OCI-LY7 (cell line): ENCODE measurements around the gene LRRN2. TPM values are rescaled to one million over a fixed set of nuclear protein-coding genes. Genes with fewer than 3 reads are reported as not detected.

Experiments used
- BruUV-seq: library from RNA; stranded (reverse); fragments of 400-500 nt; replicated peaks from 2 replicates; lab custom pipeline; 2021; lab: Mats Ljungman, UMichigan
- CTCF ChIA-PET: fragments of 300-600 bp; sonication (Branson Sonifier 250); formaldehyde crosslinking; loops from one replicate; lab custom pipeline; 2022; ENCODE audit warnings: antibody characterized with exemption; ENCODE audit not compliant: unreplicated experiment; lab: Charles Lee
- POLR2A ChIA-PET: fragments of 300-600 bp; sonication (Branson Sonifier 250); formaldehyde crosslinking; loops from one replicate; lab custom pipeline; 2022; ENCODE audit warnings: antibody characterized with exemption; lab: Charles Lee
- DNase-seq: peaks from one replicate; pipeline ENCODE4 v3.0.0-alpha.2; 2015; ENCODE audit warnings: low spot score
- H2AFZ ChIP-seq: fragments of 200-600 bp; sonication (generic), shearing (Covaris generic); 2 replicates; pipeline ENCODE4 v1.6.1; 2014; ENCODE audit warnings: mild to moderate bottlenecking, antibody characterized with exemption, low read length, moderate library complexity
- H3K27ac ChIP-seq: fragments of 200-600 bp; sonication (generic); 2 replicates; pipeline ENCODE4 v1.5.1; 2014; ENCODE audit warnings: mixed run types, low read depth, mild to moderate bottlenecking, moderate library complexity, low read length, inconsistent platforms; ENCODE audit not compliant: poor library complexity, severe bottlenecking
- H3K36me3 ChIP-seq: fragments of 200-600 bp; sonication (generic); 2 replicates; pipeline ENCODE4 v1.6.1; 2014; ENCODE audit warnings: mild to moderate bottlenecking, antibody characterized with exemption, low read length, moderate library complexity, mixed read lengths; ENCODE audit not compliant: insufficient read depth
- H3K4me1 ChIP-seq: fragments of 200-600 bp; sonication (generic); 2 replicates; pipeline ENCODE4 v1.5.1; 2014; ENCODE audit warnings: mild to moderate bottlenecking, low read length; ENCODE audit not compliant: insufficient read depth, poor library complexity, severe bottlenecking
- H3K4me2 ChIP-seq: fragments of 200-600 bp; sonication (generic); 2 replicates; pipeline ENCODE4 v1.6.1; 2014; ENCODE audit warnings: mild to moderate bottlenecking, low read length
- H3K4me3 ChIP-seq: fragments of 200-600 bp; sonication (generic); 2 replicates; pipeline ENCODE4 v1.5.1; 2014; ENCODE audit warnings: mild to moderate bottlenecking, low read depth, low read length; ENCODE audit not compliant: poor library complexity, severe bottlenecking
- H3K79me2 ChIP-seq: fragments of 200-600 bp; sonication (generic); 2 replicates; pipeline ENCODE4 v1.6.1; 2016; ENCODE audit warnings: low read depth, mild to moderate bottlenecking, low read length, moderate library complexity, mixed read lengths; ENCODE audit not compliant: insufficient read depth
- H3K9me2 ChIP-seq: fragments of 200-600 bp; sonication (generic); 2 replicates; pipeline ENCODE4 v1.6.1; 2016; ENCODE audit warnings: mild to moderate bottlenecking, low read length, mixed read lengths; ENCODE audit not compliant: insufficient read depth
- H3K9me3 ChIP-seq: fragments of 200-600 bp; sonication (generic); 2 replicates; pipeline ENCODE4 v1.6.1; 2014; ENCODE audit warnings: mild to moderate bottlenecking, mixed run types, low read length, mixed read lengths
- H4K20me1 ChIP-seq: fragments of 200-600 bp; sonication (generic); 2 replicates; pipeline ENCODE4 v1.6.1; 2014; ENCODE audit warnings: mild to moderate bottlenecking, antibody characterized with exemption, low read length, moderate library complexity, mixed read lengths; ENCODE audit not compliant: insufficient read depth
- CTCF ChIP-seq: fragments of 200-600 bp; sonication (generic); conservative IDR thresholded peaks from 2 replicates; pipeline ENCODE4 v1.5.1; 2014; ENCODE audit warnings: mild to moderate bottlenecking, antibody characterized with exemption, low read length, moderate library complexity, mixed read lengths
- EZH2phosphoT487 ChIP-seq: fragments of 200-600 bp; sonication (generic); IDR thresholded peaks from 2 replicates; pipeline ENCODE4 v1.6.1; 2018; ENCODE audit warnings: low read depth, borderline replicate concordance, mild to moderate bottlenecking, mixed run types, antibody characterized with exemption, low read length, moderate library complexity, mixed read lengths
- intact Hi-C: fragments of 100-400 bp; cut with micrococcal nuclease; formaldehyde crosslinking; loops from one replicate; pipeline ENCODE4 v1.10.0; 2022; ENCODE audit not compliant: unreplicated experiment
- total RNA-seq, 2 experiments: library from RNA; depleted of rRNA in 1 of 2; stranded (reverse); fragments of >200 nt in 1 of 2; shearing (Covaris generic) in 1 of 2; gene quantifications; 2 replicates each; pipeline ENCODE4 v1.2.3, GENCODE V29; 2014 to 2022

The LRRN2 gene
- total RNA-seq, 2 experiments from 2014 or later, result not detected

DNA sequence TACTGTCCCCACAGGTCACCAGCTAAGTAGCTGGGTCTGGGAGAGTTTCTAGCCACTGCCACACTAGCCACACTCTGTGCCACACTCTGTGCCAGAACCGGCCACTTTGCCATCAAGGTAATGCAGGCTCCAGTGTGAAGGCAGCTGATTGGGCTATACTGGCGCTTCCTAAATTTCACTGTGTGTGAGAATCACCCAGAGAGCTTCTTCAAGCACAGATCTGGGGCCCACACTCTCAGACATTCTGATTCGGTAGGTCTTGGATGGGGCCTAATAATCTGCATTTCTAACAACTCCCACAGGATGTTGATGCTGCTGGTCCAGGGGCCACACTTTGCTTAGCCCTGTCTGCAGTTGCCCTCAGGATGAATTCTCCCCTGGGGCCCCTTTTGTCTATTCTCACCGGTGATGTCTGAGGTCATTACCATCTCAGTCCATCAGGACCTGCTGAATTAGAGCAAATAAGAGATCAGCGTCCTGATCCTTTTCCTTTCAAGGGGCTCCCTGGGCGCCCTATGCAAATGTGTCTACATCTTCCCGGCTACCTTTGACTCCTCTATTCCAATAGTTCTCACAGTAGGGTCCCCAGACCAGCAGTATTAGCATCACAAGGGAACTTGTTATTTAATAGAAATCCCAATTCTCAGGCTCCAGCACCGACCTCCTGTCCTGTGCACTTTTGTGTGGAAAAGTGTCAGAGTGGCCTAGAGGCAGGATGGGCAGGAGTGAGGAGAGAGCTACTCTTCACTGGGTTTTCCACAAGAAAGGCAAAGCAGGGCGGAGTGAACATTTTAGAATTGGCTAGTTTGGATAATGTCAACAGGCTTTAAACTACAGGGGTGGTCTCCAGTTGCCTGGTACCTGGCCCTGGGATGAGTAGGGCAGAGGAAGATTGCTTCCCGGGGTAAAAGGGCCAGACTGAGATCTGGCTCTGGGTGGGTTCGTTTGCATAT, 24.7 kb upstream of the LRRN2 start:
- no peaks in the 10 kb centered on the region for H4K20me1 ChIP-seq
- no peak for DNase-seq
- no peaks in the 10 kb centered on the region for H3K9me2 ChIP-seq
- H3K36me3 ChIP-seq, result no peaks in the 10 kb centered on the region
- H3K4me3 ChIP-seq, result no peak overlapping the region
- H3K27ac ChIP-seq, result no peak overlapping the region
- peak overlapping the region; percentile 12 for H3K4me2 ChIP-seq
- H3K9me3 ChIP-seq, result no peaks in the 10 kb centered on the region
- intact Hi-C loops, result loop anchor here (5.0 to 10.0 kb wide), 3 partner anchors 143 to 295 kb away; partner anchors contain the start of gene PPP1R15B
- TF ChIP-seq CTCF, result no peak
- no peak for TF ChIP-seq EZH2phosphoT487
- H2AFZ ChIP-seq, result no peak overlapping the region
- H3K79me2 ChIP-seq, result no peaks in the 10 kb centered on the region
- BruUV-seq, result no TSS peak
- H3K4me1 ChIP-seq, result peaks cover 67% of the 10 kb centered on the region
- ChIA-PET POLR2A (no interaction called here), CTCF (interaction anchor here (0.7 kb wide), 1 partner anchor 460 kb away, joined by 3 read pairs; no protein-coding TSS in a partner anchor)

DNA sequence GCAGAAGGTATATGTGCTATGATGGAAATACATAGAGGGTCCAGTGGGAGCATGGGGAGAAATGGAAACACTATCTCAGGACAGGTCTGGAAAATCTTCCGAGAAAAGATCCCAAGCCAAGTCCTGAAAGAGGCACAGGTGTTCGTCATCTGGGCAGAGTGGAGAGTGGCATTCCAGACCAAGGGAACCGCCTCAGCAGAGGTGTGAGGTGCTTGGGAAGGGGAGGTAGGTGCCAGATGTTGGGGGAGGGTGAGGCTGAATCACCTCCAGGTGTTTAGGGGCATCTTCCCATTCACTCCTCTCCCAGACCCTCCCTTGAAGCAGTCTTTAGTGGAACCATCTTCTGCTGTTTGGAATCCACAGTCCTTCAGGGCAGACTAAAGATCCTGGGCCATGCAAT, 23.5 kb upstream of the LRRN2 start:
- no peaks in the 10 kb centered on the region for H3K79me2 ChIP-seq
- H3K4me3 ChIP-seq, result no peak overlapping the region
- POLR2A ChIA-PET, result no interaction called here
- H3K4me1 ChIP-seq, result peaks cover 59% of the 10 kb centered on the region
- H2AFZ ChIP-seq, result no peak overlapping the region
- intact Hi-C loops, result no loop called here
- H3K36me3 ChIP-seq, result no peaks in the 10 kb centered on the region
- DNase-seq, result no peak
- CTCF ChIA-PET, result no interaction called here
- H4K20me1 ChIP-seq, result no peaks in the 10 kb centered on the region
- no peak overlapping the region for H3K27ac ChIP-seq
- TF ChIP-seq CTCF (no peak), EZH2phosphoT487 (no peak)
- H3K9me3 ChIP-seq, result no peaks in the 10 kb centered on the region
- no peak overlapping the region for H3K4me2 ChIP-seq
- no TSS peak for BruUV-seq
- no peaks in the 10 kb centered on the region for H3K9me2 ChIP-seq
